Activated naive CD8-positive, alpha-beta T cell treated with anti-CD3 and anti-CD28 coated beads, Interleukin-2, amount 50 U/mL, for 16 hours (primary cell): Measurements from ENCODE around the gene DUXB.

Source experiments
- DNase-seq: peaks from one replicate; pipeline ENCODE4 v3.0.0-alpha.2; 2020; ENCODE audit warnings: low read depth, low spot score

Gene DUXB

GRCh38 chr16:75701361-75701760 is at the start of gene DUXB:
Gene DUXB (minus strand): TSS chr16:75701461. CDS start chr16:75701418, 43 bp downstream.
- DNase-seq = no peak

- no peak for DNase-seq
Measured at GRCh38 chr16:75750528-75750927, 49.3 kb upstream of the DUXB start.

- DNase-seq = no peak
Measured at GRCh38 chr16:75746359-75746758, 45.1 kb upstream of the DUXB start.

- no peak for DNase-seq
Measured at GRCh38 chr16:75745823-75746222, 44.6 kb upstream of the DUXB start.

GRCh38 chr16:75745242-75745641 is 44.0 kb upstream of the DUXB start:
- DNase-seq = no peak

GRCh38 chr16:75742424-75743047 is 41.3 kb upstream of the DUXB start:
- DNase-seq = no peak

- DNase-seq = no peak
Measured at GRCh38 chr16:75733305-75734211, 32.3 kb upstream of the DUXB start.

GRCh38 chr16:75732871-75733270 is 31.6 kb upstream of the DUXB start:
- no peak for DNase-seq

GRCh38 chr16:75727221-75727620 is 26.0 kb upstream of the DUXB start:
- no peak for DNase-seq

- DNase-seq = no peak
Measured at GRCh38 chr16:75726390-75726789, 25.1 kb upstream of the DUXB start, which contains the start of gene CPHXL. Gene CPHXL (minus strand): TSS chr16:75726490. CDS start chr16:75726442, 48 bp downstream.

GRCh38 chr16:75718452-75718851 is 17.2 kb upstream of the DUXB start:
- DNase-seq = no peak

GRCh38 chr16:75714661-75715060 is 13.4 kb upstream of the DUXB start:
- no peak for DNase-seq

- DNase-seq = no peak
Measured at GRCh38 chr16:75710344-75710743, 9.1 kb upstream of the DUXB start.

GRCh38 chr16:75703306-75703705 is 2.0 kb upstream of the DUXB start:
- DNase-seq = no peak

- DNase-seq = no peak
Measured at GRCh38 chr16:75702242-75702641, 981 bp upstream of the DUXB start.

- no peak for DNase-seq
Measured at GRCh38 chr16:75697571-75697970, 3.7 kb downstream of the DUXB start.

- no peak for DNase-seq
Measured at GRCh38 chr16:75695708-75696107, 5.6 kb downstream of the DUXB start.

GRCh38 chr16:75687361-75687760 is 13.9 kb downstream of the DUXB start:
- no peak for DNase-seq

GRCh38 chr16:75682308-75682707 is 19.0 kb downstream of the DUXB start:
- DNase-seq = no peak

GRCh38 chr16:75679366-75679765 is 21.9 kb downstream of the DUXB start:
- DNase-seq = no peak

GRCh38 chr16:75676909-75677308 is 24.4 kb downstream of the DUXB start, which contains the start of gene CPHXL2:
Gene CPHXL2 (minus strand): TSS chr16:75677009. CDS start chr16:75676999, 10 bp downstream.
- no peak for DNase-seq

- no peak for DNase-seq
Measured at GRCh38 chr16:75667503-75667902, 33.8 kb downstream of the DUXB start.
